Keratinocyte (primary cell): ENCODE results near the gene COA4. TPM values are rescaled to one million over a fixed set of nuclear protein-coding genes. Genes with fewer than 3 reads are reported as not detected.

Experiments
- DNase-seq: peaks from one replicate; pipeline ENCODE4 v3.0.0-alpha.2; 2011; ENCODE audit warnings: low read depth, missing footprints, low spot score
- FAIRE-seq: peaks from 2 replicates; lab custom pipeline; 2011; peaks lifted over from hg19 to GRCh38; lab: Jason Lieb, UNC
- H2AFZ ChIP-seq: 2 replicates; pipeline ENCODE4 v1.6.0; 2012; ENCODE audit warnings: low read length, control low read depth, inconsistent platforms; ENCODE audit not compliant: control insufficient read depth
- H3K27ac ChIP-seq: 2 replicates; pipeline ENCODE4 v1.5.1; 2011; ENCODE audit warnings: low read length; ENCODE audit not compliant: control insufficient read depth, insufficient read depth
- H3K27me3 ChIP-seq: 3 replicates; pipeline ENCODE4 v1.6.0; 2011; ENCODE audit warnings: low read length; ENCODE audit not compliant: control insufficient read depth, insufficient read depth; ENCODE audit errors: extremely low read depth
- H3K36me3 ChIP-seq, 2 experiments: 2 replicates in 1 of 2; 3 replicates in 1 of 2; pipeline ENCODE4 v1.5.1; 2011; ENCODE audit warnings: low read length in 2 of 2, mild to moderate bottlenecking in 1 of 2; ENCODE audit not compliant: control insufficient read depth in 2 of 2, insufficient read depth in 2 of 2; ENCODE audit errors: extremely low read depth in 1 of 2
- H3K4me1 ChIP-seq: 3 replicates; pipeline ENCODE4 v1.5.1; 2011; ENCODE audit warnings: low read length; ENCODE audit not compliant: control insufficient read depth, insufficient read depth; ENCODE audit errors: extremely low read depth
- H3K4me2 ChIP-seq: 3 replicates; pipeline ENCODE4 v1.6.0; 2011; ENCODE audit warnings: low read depth, low read length; ENCODE audit not compliant: control insufficient read depth, insufficient read depth; ENCODE audit errors: extremely low read depth
- H3K4me3 ChIP-seq, 3 experiments: fragments of 200-600 bp in 1 of 3; sonication (generic) in 1 of 3; 2 replicates in 2 of 3; 3 replicates in 1 of 3; pipeline ENCODE4 v1.5.1; 2011 to 2016; ENCODE audit warnings: low read length in 3 of 3, mild to moderate bottlenecking in 3 of 3, control low read depth in 2 of 3, inconsistent platforms in 1 of 3, low read depth in 1 of 3, mixed read lengths in 1 of 3, mixed run types in 1 of 3, moderate library complexity in 1 of 3; ENCODE audit not compliant: control insufficient read depth in 2 of 3, insufficient read depth in 2 of 3; ENCODE audit errors: extremely low read depth in 1 of 3
- H3K79me2 ChIP-seq: 2 replicates; pipeline ENCODE4 v1.6.0; 2012; ENCODE audit warnings: low read length; ENCODE audit not compliant: control insufficient read depth, insufficient read depth
- H3K9ac ChIP-seq: 3 replicates; pipeline ENCODE4 v1.6.0; 2011; ENCODE audit warnings: low read length; ENCODE audit not compliant: control insufficient read depth, insufficient read depth; ENCODE audit errors: extremely low read depth
- H3K9me1 ChIP-seq: 3 replicates; pipeline ENCODE4 v1.6.0; 2011; ENCODE audit warnings: low read length; ENCODE audit not compliant: control insufficient read depth, insufficient read depth; ENCODE audit errors: extremely low read depth
- H3K9me3 ChIP-seq: 2 replicates; pipeline ENCODE4 v1.5.1; 2012; ENCODE audit warnings: low read depth, low read length; ENCODE audit not compliant: control insufficient read depth
- H4K20me1 ChIP-seq: 3 replicates; pipeline ENCODE4 v1.6.0; 2011; ENCODE audit warnings: low read length; ENCODE audit not compliant: control insufficient read depth, insufficient read depth; ENCODE audit errors: extremely low read depth
- EZH2 ChIP-seq: IDR thresholded peaks from one replicate; pipeline ENCODE4 v1.6.1; 2012; ENCODE audit warnings: inconsistent platforms, mild to moderate bottlenecking, low read length, moderate library complexity
- dilution Hi-C: fragments of 300-500 bp; cut with MboI; formaldehyde crosslinking; loops from one replicate; pipeline ENCODE4 v1.7.0; 2020; ENCODE audit warnings: low sequenced_read_pairs; ENCODE audit not compliant: extremely low pct_ligation_motif_present
- polyA plus RNA-seq, 5 experiments: library from polyadenylated mRNA; depleted of rRNA in 3 of 5; stranded (reverse) in 3 of 5; stranded (forward) in 1 of 5; unstranded in 1 of 5; fragments of >200 nt; gene quantifications; 1 replicate in 1 of 5; 2 replicates in 3 of 5; 3 replicates in 1 of 5; pipeline versions ENCODE4 v1.2.1 to v1.2.3, GENCODE V29; 2011 to 2012; ENCODE audit warnings: missing spikeins in 2 of 5, low read depth in 1 of 5, low replicate concordance in 1 of 5
- TF ChIP-seq, protein P1 (sequence below), 3 experiments: IDR thresholded peaks in 1 of 3; conservative IDR thresholded peaks in 1 of 3; optimal IDR thresholded peaks in 1 of 3; 2 replicates in 2 of 3; 3 replicates in 1 of 3; pipeline versions ENCODE3 to v1.5.1; 2011; ENCODE audit warnings: low read length in 3 of 3, mild to moderate bottlenecking in 3 of 3, moderate library complexity in 2 of 3, control low read depth in 1 of 3, inconsistent platforms in 1 of 3; ENCODE audit not compliant: insufficient read depth in 2 of 3; ENCODE audit errors: extremely low read depth in 1 of 3

The COA4 gene
- polyA plus RNA-seq, 1 donor (not counting 4 experiments of a cell fraction or from before 2014, with no cell fraction given): 82.2 TPM

DNA sequence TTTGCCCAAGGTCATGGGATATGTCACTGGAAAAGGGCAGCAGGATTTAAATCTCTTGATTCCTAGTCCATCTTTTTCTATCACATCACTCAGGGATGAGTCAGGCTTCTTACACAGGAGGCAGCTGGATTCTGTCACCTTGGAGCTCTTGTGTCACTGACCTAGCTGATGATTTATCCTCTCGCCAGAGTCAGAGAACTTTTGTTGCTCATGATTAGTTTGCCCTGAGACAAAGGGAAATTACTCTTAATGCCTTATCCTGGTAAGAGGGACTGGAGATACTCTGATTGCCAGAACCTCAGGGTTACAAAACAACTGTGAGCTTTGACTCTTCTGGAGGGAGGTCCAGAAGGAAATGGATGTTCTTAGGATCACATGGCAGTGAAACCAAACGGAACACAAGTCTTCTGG, 10.1 kb downstream of the COA4 start:
- Histone ChIP-seq H3K9ac (no peak overlapping the region), H3K9me1 (no peaks in the 10 kb centered on the region), H3K4me2 (no peak overlapping the region), H4K20me1 (no peaks in the 10 kb centered on the region), H3K9me3 (no peaks in the 10 kb centered on the region), H3K27me3 (no peaks in the 10 kb centered on the region), H2AFZ (no peak overlapping the region), H3K79me2 (no peaks in the 10 kb centered on the region), H3K4me1 (peaks cover 12% of the 10 kb centered on the region), H3K27ac (peak overlapping the region; percentile 39), H3K4me3 (no peak overlapping the region), H3K36me3 (peaks cover 0 to 3% of the 10 kb centered on the region in 2 experiments)
- FAIRE-seq (no peak), DNase-seq (peak; percentile 45)
- TF ChIP-seq EZH2: no peak
- TF ChIP-seq, protein P1, sequence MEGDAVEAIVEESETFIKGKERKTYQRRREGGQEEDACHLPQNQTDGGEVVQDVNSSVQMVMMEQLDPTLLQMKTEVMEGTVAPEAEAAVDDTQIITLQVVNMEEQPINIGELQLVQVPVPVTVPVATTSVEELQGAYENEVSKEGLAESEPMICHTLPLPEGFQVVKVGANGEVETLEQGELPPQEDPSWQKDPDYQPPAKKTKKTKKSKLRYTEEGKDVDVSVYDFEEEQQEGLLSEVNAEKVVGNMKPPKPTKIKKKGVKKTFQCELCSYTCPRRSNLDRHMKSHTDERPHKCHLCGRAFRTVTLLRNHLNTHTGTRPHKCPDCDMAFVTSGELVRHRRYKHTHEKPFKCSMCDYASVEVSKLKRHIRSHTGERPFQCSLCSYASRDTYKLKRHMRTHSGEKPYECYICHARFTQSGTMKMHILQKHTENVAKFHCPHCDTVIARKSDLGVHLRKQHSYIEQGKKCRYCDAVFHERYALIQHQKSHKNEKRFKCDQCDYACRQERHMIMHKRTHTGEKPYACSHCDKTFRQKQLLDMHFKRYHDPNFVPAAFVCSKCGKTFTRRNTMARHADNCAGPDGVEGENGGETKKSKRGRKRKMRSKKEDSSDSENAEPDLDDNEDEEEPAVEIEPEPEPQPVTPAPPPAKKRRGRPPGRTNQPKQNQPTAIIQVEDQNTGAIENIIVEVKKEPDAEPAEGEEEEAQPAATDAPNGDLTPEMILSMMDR (optimal IDR thresholded peaks at IDR 0.05 in 1 of 3, IDR thresholded peaks at IDR 0.05 in 1 of 3, conservative IDR thresholded peaks at IDR 0.05 in 1 of 3; ENCODE audit: extremely low read depth in 1 of 3, insufficient read depth in 2 of 3, low read length in 3 of 3): no peak
- dilution Hi-C loops: no loop called here

DNA sequence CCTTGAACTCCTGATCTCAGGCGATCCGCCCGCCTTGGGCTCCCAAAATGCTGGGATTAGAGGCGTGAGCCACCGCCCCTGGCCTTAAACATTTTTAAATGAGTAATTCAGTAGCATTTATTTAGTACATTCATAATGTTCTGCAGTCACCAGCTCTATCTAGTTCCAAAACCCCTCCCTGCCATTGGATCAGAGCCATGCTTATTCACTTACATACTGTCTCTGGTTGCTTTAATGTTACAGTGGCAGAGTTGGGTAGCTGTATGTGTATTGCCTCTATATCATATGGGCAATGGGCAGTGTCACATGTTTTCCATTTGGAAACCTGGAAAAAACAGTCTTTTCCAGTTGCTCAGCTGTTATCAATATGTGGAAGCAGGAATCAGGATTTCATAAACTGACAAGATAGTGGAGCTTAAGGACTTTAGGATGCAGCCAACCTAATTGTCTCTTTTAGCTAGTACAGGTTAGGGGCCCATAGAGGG, 10.5 kb downstream of the COA4 start:
- H3K79me2 ChIP-seq: no peaks in the 10 kb centered on the region
- H3K36me3 ChIP-seq: peaks cover 0 to 3% of the 10 kb centered on the region in 2 experiments
- TF ChIP-seq, protein P1 (optimal IDR thresholded peaks at IDR 0.05 in 1 of 3, IDR thresholded peaks at IDR 0.05 in 1 of 3, conservative IDR thresholded peaks at IDR 0.05 in 1 of 3; ENCODE audit: extremely low read depth in 1 of 3, insufficient read depth in 2 of 3, low read length in 3 of 3): no peak
- TF ChIP-seq EZH2: no peak
- DNase-seq (peak; percentile 21), FAIRE-seq (no peak)
- H2AFZ ChIP-seq: no peak overlapping the region
- H3K4me1 ChIP-seq: peaks cover 12% of the 10 kb centered on the region
- H4K20me1 ChIP-seq: no peaks in the 10 kb centered on the region
- H3K4me2 ChIP-seq: no peak overlapping the region
- H3K9ac ChIP-seq: no peak overlapping the region
- peak overlapping the region; percentile 39 for H3K27ac ChIP-seq
- dilution Hi-C loops: no loop called here
- no peak overlapping the region for H3K4me3 ChIP-seq
- H3K9me1 ChIP-seq: no peaks in the 10 kb centered on the region
- H3K9me3 ChIP-seq: no peaks in the 10 kb centered on the region
- H3K27me3 ChIP-seq: no peaks in the 10 kb centered on the region
